Measurements from ENCODE around the gene TP53TG3C.
"Not testable (repeated sequence)": the region's sequence is repeated elsewhere in the genome, so short reads cannot be mapped to it uniquely, and the experiment has no call there.

TP53TG3C gene, protein sequence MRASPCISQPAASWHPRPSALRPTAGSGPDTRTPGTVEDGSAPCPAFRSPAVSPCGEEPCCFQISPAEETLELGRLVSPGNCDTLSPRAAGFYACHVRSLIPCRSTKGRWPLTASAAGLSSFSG

DNA sequence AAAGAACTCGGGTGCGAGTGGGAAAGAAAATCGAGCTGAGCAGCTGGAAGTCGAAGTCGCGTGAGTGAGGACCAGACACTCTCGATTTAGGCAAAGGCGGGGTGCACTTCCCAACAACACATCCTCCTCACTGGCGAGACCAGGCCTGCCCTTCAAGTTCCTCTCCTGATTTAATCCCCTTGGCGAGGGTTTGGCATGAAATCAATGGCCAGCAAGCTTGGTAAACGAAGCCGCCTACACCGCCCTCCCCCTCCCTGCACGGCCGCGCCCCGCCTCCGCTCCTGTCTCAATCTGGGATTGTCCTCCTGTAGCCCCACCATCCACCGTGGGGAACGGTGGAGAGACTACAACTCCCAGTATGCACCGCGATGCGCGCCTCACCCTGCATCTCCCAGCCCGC is at the start of gene TP53TG3C:
TSS of gene TP53TG3C (plus strand) at position 301 of the 400 bp plus-strand sequence. CDS start at position 369, 68 bp downstream.
- not testable (repeated sequence) for DNase-seq
